Mesendoderm (in vitro differentiated cells): Measurements from ENCODE around the gene IKBIP. TPM values are rescaled to one million over a fixed set of nuclear protein-coding genes. Genes with fewer than 3 reads are reported as not detected.
A peak's percentile ranks its signal among the peaks of the same experiment; 100 is the strongest.

Experiments
- DNase-seq: peaks from one replicate; pipeline ENCODE4 v3.0.0; 2013
- H2AK5ac ChIP-seq: 2 replicates; pipeline ENCODE4 v1.6.1; 2013; ENCODE audit warnings: low read length, inconsistent platforms
- H2BK120ac ChIP-seq: 2 replicates; pipeline ENCODE4 v1.6.1; 2013; ENCODE audit warnings: low read depth, mild to moderate bottlenecking, low read length, moderate library complexity, mixed read lengths
- H2BK15ac ChIP-seq: replicated peaks from 2 replicates; pipeline ENCODE4 v1.6.1; 2013; ENCODE audit warnings: low read depth, mild to moderate bottlenecking, moderate library complexity
- H2BK5ac ChIP-seq: 2 replicates; pipeline ENCODE4 v1.6.1; 2013; ENCODE audit warnings: low read length, inconsistent platforms
- H3K18ac ChIP-seq: 2 replicates; pipeline ENCODE4 v1.6.1; 2013; ENCODE audit warnings: mild to moderate bottlenecking, low read length, mixed read lengths
- H3K23ac ChIP-seq: one replicate; pipeline ENCODE4 v1.6.1; 2013; ENCODE audit warnings: low read length
- H3K27ac ChIP-seq: 2 replicates; pipeline ENCODE4 v1.5.1; 2013; ENCODE audit warnings: low read depth, mild to moderate bottlenecking, inconsistent platforms, low read length, moderate library complexity
- H3K27me3 ChIP-seq: 2 replicates; pipeline ENCODE4 v1.6.1; 2013; ENCODE audit warnings: low read length, control low read depth, mild to moderate bottlenecking, inconsistent platforms; ENCODE audit not compliant: insufficient read depth, poor library complexity
- H3K36me3 ChIP-seq: 2 replicates; pipeline ENCODE4 v1.6.1; 2013; ENCODE audit warnings: low read length, inconsistent platforms; ENCODE audit not compliant: control insufficient read depth, insufficient read depth
- H3K4ac ChIP-seq: one replicate; pipeline ENCODE4 v1.6.1; 2013; ENCODE audit warnings: low read depth, mild to moderate bottlenecking, low read length, moderate library complexity
- H3K4me1 ChIP-seq: 2 replicates; pipeline ENCODE4 v1.6.1; 2013; ENCODE audit warnings: low read depth, low read length, inconsistent platforms; ENCODE audit not compliant: control insufficient read depth
- H3K4me2 ChIP-seq: 2 replicates; pipeline ENCODE4 v1.6.1; 2013; ENCODE audit warnings: low read length
- H3K4me3 ChIP-seq: 2 replicates; pipeline ENCODE4 v1.5.1; 2013; ENCODE audit warnings: mild to moderate bottlenecking, low read length
- H3K56ac ChIP-seq: one replicate; pipeline ENCODE4 v1.6.1; 2013; ENCODE audit warnings: low read length
- H3K79me1 ChIP-seq: 2 replicates; pipeline ENCODE4 v1.6.1; 2013; ENCODE audit warnings: low read length, inconsistent platforms
- H3K79me2 ChIP-seq: 2 replicates; pipeline ENCODE4 v1.6.1; 2013; ENCODE audit warnings: mild to moderate bottlenecking, low read length; ENCODE audit not compliant: control insufficient read depth, insufficient read depth
- H3K9ac ChIP-seq: 2 replicates; pipeline ENCODE4 v1.6.1; 2013; ENCODE audit warnings: low read length, inconsistent platforms
- H4K5ac ChIP-seq: one replicate; pipeline ENCODE4 v1.6.1; 2013; ENCODE audit warnings: low read length
- H4K8ac ChIP-seq: one replicate; pipeline ENCODE4 v1.6.1; 2013; ENCODE audit warnings: low read depth, mild to moderate bottlenecking, control low read depth, low read length, moderate library complexity
- WGBS: extraction: QIAGEN DNeasy Blood & Tissue Kit; methylation state at CpG from one replicate; pipeline ENCODE4 v1.1.7; 2013; ENCODE audit warnings: low lambda C conversion rate, missing lambda C conversion rate; ENCODE audit not compliant: insufficient coverage; ENCODE audit errors: extremely low coverage; 5-methylcytosine and 5-hydroxymethylcytosine counted together
- polyA plus RNA-seq, 2 experiments: library from polyadenylated mRNA; stranded (reverse); fragments of 200-250 nt; gene quantifications; one replicate each; pipeline ENCODE4 v1.2.3, GENCODE V29; 2013

The IKBIP gene, protein sequence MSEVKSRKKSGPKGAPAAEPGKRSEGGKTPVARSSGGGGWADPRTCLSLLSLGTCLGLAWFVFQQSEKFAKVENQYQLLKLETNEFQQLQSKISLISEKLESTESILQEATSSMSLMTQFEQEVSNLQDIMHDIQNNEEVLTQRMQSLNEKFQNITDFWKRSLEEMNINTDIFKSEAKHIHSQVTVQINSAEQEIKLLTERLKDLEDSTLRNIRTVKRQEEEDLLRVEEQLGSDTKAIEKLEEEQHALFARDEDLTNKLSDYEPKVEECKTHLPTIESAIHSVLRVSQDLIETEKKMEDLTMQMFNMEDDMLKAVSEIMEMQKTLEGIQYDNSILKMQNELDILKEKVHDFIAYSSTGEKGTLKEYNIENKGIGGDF
- 13.8 TPM for polyA plus RNA-seq (2013, experiment 1 of 2)
- polyA plus RNA-seq (2013, experiment 2 of 2), result 12.8 TPM

DNA sequence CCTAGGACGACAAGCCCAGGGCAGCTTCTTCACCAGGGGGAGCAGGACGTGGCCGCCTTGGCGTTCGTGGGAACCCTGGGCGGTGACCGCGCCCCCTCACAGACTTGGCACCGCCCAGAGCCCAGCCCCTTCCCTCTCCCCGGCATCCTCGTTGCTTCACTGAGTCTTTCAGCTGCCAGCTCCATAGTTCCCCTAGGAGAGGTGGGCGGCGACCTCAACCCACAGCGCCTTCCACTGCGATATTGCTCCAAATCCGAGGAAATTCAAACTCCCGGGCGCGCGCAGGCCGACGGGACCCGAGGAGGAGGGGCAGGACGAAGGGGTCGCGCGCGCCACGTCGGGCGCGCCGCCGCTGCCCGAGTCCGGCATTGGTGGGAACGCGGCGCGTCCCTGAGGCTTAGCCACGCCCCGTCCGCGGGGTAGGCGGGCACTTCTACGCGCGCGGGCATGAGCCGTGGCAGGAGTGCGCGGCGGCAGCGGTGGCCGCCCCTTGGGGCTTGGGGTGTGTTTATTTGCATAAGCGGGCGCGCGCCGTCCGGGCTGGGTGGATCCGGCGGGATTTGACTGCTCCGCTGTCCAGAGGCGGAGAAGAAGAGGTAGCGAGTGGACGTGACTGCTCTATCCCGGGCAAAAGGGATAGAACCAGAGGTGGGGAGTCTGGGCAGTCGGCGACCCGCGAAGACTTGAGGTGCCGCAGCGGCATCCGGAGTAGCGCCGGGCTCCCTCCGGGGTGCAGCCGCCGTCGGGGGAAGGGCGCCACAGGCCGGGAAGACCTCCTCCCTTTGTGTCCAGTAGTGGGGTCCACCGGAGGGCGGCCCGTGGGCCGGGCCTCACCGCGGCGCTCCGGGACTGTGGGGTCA lies at the start of gene IKBIP, which contains the start of gene APAF1:
Gene IKBIP (minus strand): TSS at position 77 of the 860 bp plus-strand sequence. CDS start 87 bp downstream, outside the sequence.
Gene APAF1 (plus strand): TSS at position 579 of the 860 bp plus-strand sequence. CDS start 3,070 bp downstream, outside the sequence.
- peak within 1 kb of the TSS; percentile 97 for H3K4me2 ChIP-seq
- H3K79me2 ChIP-seq, result peaks cover 12% of the 10 kb centered on the region
- H3K27ac ChIP-seq, result peak within 1 kb of the TSS; percentile 94
- peaks cover 2% of the 10 kb centered on the region for H3K4me1 ChIP-seq
- H3K18ac ChIP-seq, result peak within 1 kb of the TSS; percentile 78
- H4K8ac ChIP-seq, result peak within 1 kb of the TSS; percentile 70
- no CpG with 5 or more reads among the region's 91 CpGs for WGBS
- H2BK120ac ChIP-seq, result no peak within 1 kb of the TSS
- peaks cover 4% of the 10 kb centered on the region for H3K79me1 ChIP-seq
- H4K5ac ChIP-seq, result no peak within 1 kb of the TSS
- H3K27me3 ChIP-seq, result no peaks in the 10 kb centered on the region
- no peak within 1 kb of the TSS for H2BK15ac ChIP-seq
- H3K56ac ChIP-seq, result peak within 1 kb of the TSS; percentile 94
- peak; percentile 98 for DNase-seq
- peak within 1 kb of the TSS; percentile 89 for H3K23ac ChIP-seq
- no peak within 1 kb of the TSS for H2AK5ac ChIP-seq
- peak within 1 kb of the TSS; percentile 45 for H2BK5ac ChIP-seq
- H3K36me3 ChIP-seq, result peaks cover 3% of the 10 kb centered on the region
- peak within 1 kb of the TSS; percentile 95 for H3K4me3 ChIP-seq
- peak within 1 kb of the TSS; percentile 66 for H3K4ac ChIP-seq
- H3K9ac ChIP-seq, result peak within 1 kb of the TSS; percentile 92

DNA sequence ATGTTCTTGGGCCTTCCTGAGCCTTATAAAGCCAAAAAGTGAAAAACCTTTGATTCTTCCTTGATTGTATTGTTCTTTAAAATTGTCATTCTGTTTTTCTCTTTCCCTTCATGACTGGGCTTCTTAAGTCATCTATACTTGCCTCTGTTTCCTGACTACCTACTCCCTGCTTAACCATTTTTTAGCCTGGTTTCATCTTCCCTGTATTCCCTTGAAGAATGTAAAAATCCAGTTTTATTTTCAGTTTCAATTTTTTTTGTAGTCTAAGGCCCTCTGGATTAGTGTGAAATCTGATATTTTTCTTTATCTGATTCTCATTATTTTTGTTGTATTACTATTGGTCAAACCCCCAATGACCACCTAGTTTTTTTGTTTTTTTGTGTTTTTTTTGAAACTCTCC lies 46.8 kb upstream of the IKBIP start:
- Histone ChIP-seq H3K79me1 (no peaks in the 10 kb centered on the region), H3K4ac (no peak overlapping the region), H3K4me3 (no peak overlapping the region), H3K4me1 (peaks cover 3% of the 10 kb centered on the region), H2BK15ac (no peak overlapping the region), H3K18ac (no peak overlapping the region), H2AK5ac (no peak overlapping the region), H3K79me2 (no peaks in the 10 kb centered on the region), H3K27ac (no peak overlapping the region), H3K27me3 (no peaks in the 10 kb centered on the region), H3K56ac (no peak overlapping the region), H3K23ac (no peak overlapping the region), H4K8ac (no peak overlapping the region), H3K9ac (no peak overlapping the region), H3K4me2 (no peak overlapping the region), H2BK5ac (no peak overlapping the region), H4K5ac (no peak overlapping the region), H3K36me3 (no peaks in the 10 kb centered on the region), H2BK120ac (no peak overlapping the region)
- DNase-seq, result no peak

DNA sequence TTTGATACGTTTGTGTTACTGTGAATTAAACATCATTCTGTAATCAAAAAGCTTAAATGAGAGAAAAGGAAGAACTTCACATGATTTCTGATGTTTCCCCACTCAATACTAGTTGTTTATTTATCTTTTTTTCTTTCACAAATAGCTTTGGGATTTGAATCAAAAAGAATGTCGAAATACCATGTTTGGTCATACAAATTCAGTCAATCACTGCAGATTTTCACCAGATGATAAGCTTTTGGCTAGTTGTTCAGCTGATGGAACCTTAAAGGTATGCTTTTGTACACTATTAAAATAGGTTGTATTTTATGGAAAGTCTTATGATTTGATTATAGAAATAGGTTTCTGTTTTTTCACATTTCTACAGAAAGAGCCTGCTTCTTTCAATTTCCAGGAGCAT lies 42.0 kb upstream of the IKBIP start:
- H2BK120ac ChIP-seq, result no peak overlapping the region
- no peaks in the 10 kb centered on the region for H3K79me1 ChIP-seq
- H3K9ac ChIP-seq, result no peak overlapping the region
- H3K56ac ChIP-seq, result no peak overlapping the region
- H3K4ac ChIP-seq, result no peak overlapping the region
- no peak for DNase-seq
- no peak overlapping the region for H2BK5ac ChIP-seq
- no peak overlapping the region for H4K8ac ChIP-seq
- H3K27ac ChIP-seq, result no peak overlapping the region
- peaks cover 3% of the 10 kb centered on the region for H3K36me3 ChIP-seq
- H3K79me2 ChIP-seq, result no peaks in the 10 kb centered on the region
- H3K23ac ChIP-seq, result no peak overlapping the region
- no peak overlapping the region for H4K5ac ChIP-seq
- no peak overlapping the region for H2BK15ac ChIP-seq
- no peak overlapping the region for H3K18ac ChIP-seq
- no peak overlapping the region for H3K4me3 ChIP-seq
- no peaks in the 10 kb centered on the region for H3K27me3 ChIP-seq
- no peak overlapping the region for H3K4me2 ChIP-seq
- H3K4me1 ChIP-seq, result no peaks in the 10 kb centered on the region
- H2AK5ac ChIP-seq, result no peak overlapping the region
- WGBS, result no CpG with 5 or more reads among the region's 2 CpGs

DNA sequence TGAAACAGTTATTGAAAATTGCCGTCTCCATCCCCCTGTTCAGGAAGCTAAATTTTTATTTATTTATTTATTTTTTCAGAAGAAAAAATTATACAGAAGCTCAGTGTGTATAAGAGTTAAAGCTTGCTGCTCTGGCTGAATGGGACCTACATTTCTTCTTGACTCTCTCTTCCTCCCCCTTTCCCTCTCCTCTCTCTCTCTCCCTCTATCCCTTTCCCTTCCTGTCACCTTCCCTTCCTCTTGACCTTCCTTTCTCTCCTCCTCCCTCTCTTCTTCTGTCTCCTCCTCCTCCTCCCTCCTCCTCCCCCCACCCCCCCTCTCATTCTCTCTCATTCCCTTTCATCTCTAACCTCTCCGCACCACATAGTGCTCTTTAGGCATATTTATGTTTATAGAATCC lies 39.6 kb upstream of the IKBIP start:
- Histone ChIP-seq H3K56ac (no peak overlapping the region), H3K36me3 (peaks cover 3% of the 10 kb centered on the region), H3K4me1 (no peaks in the 10 kb centered on the region), H2BK120ac (no peak overlapping the region), H2AK5ac (no peak overlapping the region), H3K27me3 (no peaks in the 10 kb centered on the region), H3K4ac (no peak overlapping the region), H3K4me2 (no peak overlapping the region), H4K5ac (no peak overlapping the region), H4K8ac (no peak overlapping the region), H3K4me3 (no peak overlapping the region), H3K79me2 (no peaks in the 10 kb centered on the region), H3K9ac (no peak overlapping the region), H3K79me1 (no peaks in the 10 kb centered on the region), H3K23ac (no peak overlapping the region), H3K27ac (no peak overlapping the region), H2BK15ac (no peak overlapping the region), H2BK5ac (no peak overlapping the region), H3K18ac (no peak overlapping the region)
- 100% methylated on average over 1 of the region's 2 CpGs for WGBS
- no peak for DNase-seq

DNA sequence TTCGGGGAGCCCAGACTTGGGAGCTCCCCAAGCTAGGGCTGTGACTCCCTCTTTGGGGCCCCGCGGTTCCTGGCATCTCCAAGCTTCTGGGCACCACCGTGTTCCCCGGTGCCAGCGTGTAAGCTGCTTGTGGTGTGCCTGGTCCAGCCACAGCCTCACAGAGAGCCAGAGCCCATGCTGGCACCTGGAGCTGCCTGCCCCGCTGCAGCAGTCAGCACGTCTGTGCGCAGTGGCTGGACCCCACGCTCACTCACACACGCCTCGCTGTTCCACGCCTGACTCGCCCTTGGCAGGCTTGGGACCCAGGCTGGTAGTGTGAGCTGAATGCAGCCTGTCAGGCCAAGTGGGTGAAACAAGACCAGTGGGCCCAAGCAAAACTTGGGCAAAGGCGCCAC lies 35.0 kb upstream of the IKBIP start:
- Histone ChIP-seq H4K5ac (no peak overlapping the region), H3K79me1 (no peaks in the 10 kb centered on the region), H3K4me3 (no peak overlapping the region), H4K8ac (no peak overlapping the region), H3K18ac (no peak overlapping the region), H3K4ac (no peak overlapping the region), H3K27me3 (no peaks in the 10 kb centered on the region), H3K27ac (no peak overlapping the region), H3K56ac (no peak overlapping the region), H3K23ac (no peak overlapping the region), H2BK5ac (no peak overlapping the region), H2BK15ac (no peak overlapping the region), H3K79me2 (no peaks in the 10 kb centered on the region), H3K4me2 (no peak overlapping the region), H3K4me1 (no peaks in the 10 kb centered on the region), H2BK120ac (no peak overlapping the region), H2AK5ac (no peak overlapping the region), H3K36me3 (peaks cover 3% of the 10 kb centered on the region), H3K9ac (no peak overlapping the region)
- WGBS, result no CpG with 5 or more reads among the region's 15 CpGs
- DNase-seq, result no peak
